ENCODE measurements around the gene HNRNPAB. TPM values are rescaled to one million over a fixed set of nuclear protein-coding genes. Genes with fewer than 3 reads are reported as not detected.
"Not testable (repeated sequence)": the region's sequence is repeated elsewhere in the genome, so short reads cannot be mapped to it uniquely, and the experiment has no call there.

The HNRNPAB gene
- total RNA-seq, 1 experiment from 2014 or later: 134 TPM

- no peaks in the 10 kb centered on the region for H3K36me3 ChIP-seq (replicated peaks; ENCODE audit: control insufficient read depth, insufficient read depth, low read length)
- DNase-seq: no peak
- H3K27me3 ChIP-seq (ENCODE audit: control insufficient read depth, insufficient read depth, low read length): no peaks in the 10 kb centered on the region
- H3K4me3 ChIP-seq (ENCODE audit: insufficient read depth, low read depth, low read length): no peak overlapping the region
Observed at GRCh38 chr5:178189433-178189832, 14.9 kb upstream of the HNRNPAB start.

GRCh38 chr5:178191661-178192060 lies 12.7 kb upstream of the HNRNPAB start:
- H3K4me3 ChIP-seq (ENCODE audit: insufficient read depth, low read depth, low read length): no peak overlapping the region
- no peak for DNase-seq
- no peaks in the 10 kb centered on the region for H3K27me3 ChIP-seq (ENCODE audit: control insufficient read depth, insufficient read depth, low read length)
- no peaks in the 10 kb centered on the region for H3K36me3 ChIP-seq (replicated peaks; ENCODE audit: control insufficient read depth, insufficient read depth, low read length)

GRCh38 chr5:178192244-178192643 lies 12.1 kb upstream of the HNRNPAB start:
- no peak for DNase-seq
- H3K4me3 ChIP-seq (ENCODE audit: insufficient read depth, low read depth, low read length): no peak overlapping the region
- H3K36me3 ChIP-seq (replicated peaks; ENCODE audit: control insufficient read depth, insufficient read depth, low read length): no peaks in the 10 kb centered on the region
- no peaks in the 10 kb centered on the region for H3K27me3 ChIP-seq (ENCODE audit: control insufficient read depth, insufficient read depth, low read length)

GRCh38 chr5:178192787-178193186 lies 11.5 kb upstream of the HNRNPAB start:
- no peak overlapping the region for H3K4me3 ChIP-seq (ENCODE audit: insufficient read depth, low read depth, low read length)

GRCh38 chr5:178193251-178193809 lies 11.0 kb upstream of the HNRNPAB start:
- no peaks in the 10 kb centered on the region for H3K27me3 ChIP-seq (ENCODE audit: control insufficient read depth, insufficient read depth, low read length)

More at GRCh38 chr5:178192787-178193186, 11.5 kb upstream of the HNRNPAB start:
- H3K36me3 ChIP-seq (replicated peaks; ENCODE audit: control insufficient read depth, insufficient read depth, low read length): no peaks in the 10 kb centered on the region
- no peaks in the 10 kb centered on the region for H3K27me3 ChIP-seq (ENCODE audit: control insufficient read depth, insufficient read depth, low read length)
- DNase-seq: no peak

GRCh38 chr5:178194026-178194425 lies 10.3 kb upstream of the HNRNPAB start:
- Histone ChIP-seq H3K4me3 (ENCODE audit: insufficient read depth, low read depth, low read length) (no peak overlapping the region), H3K36me3 (replicated peaks; ENCODE audit: control insufficient read depth, insufficient read depth, low read length) (no peaks in the 10 kb centered on the region), H3K27me3 (ENCODE audit: control insufficient read depth, insufficient read depth, low read length) (no peaks in the 10 kb centered on the region)
- DNase-seq: peak; percentile 54

More at GRCh38 chr5:178193251-178193809, 11.0 kb upstream of the HNRNPAB start:
- Histone ChIP-seq H3K36me3 (replicated peaks; ENCODE audit: control insufficient read depth, insufficient read depth, low read length) (no peaks in the 10 kb centered on the region), H3K4me3 (ENCODE audit: insufficient read depth, low read depth, low read length) (no peak overlapping the region)
- DNase-seq: no peak

GRCh38 chr5:178196281-178196812 lies 8.0 kb upstream of the HNRNPAB start:
- H3K4me3 ChIP-seq (ENCODE audit: insufficient read depth, low read depth, low read length): no peak overlapping the region

GRCh38 chr5:178196986-178197385 lies 7.3 kb upstream of the HNRNPAB start:
- H3K27me3 ChIP-seq (ENCODE audit: control insufficient read depth, insufficient read depth, low read length): no peaks in the 10 kb centered on the region; the same call in 1 of the 2 replicates
- H3K4me3 ChIP-seq (ENCODE audit: insufficient read depth, low read depth, low read length): no peak overlapping the region
- H3K36me3 ChIP-seq (replicated peaks; ENCODE audit: control insufficient read depth, insufficient read depth, low read length): no peaks in the 10 kb centered on the region
- DNase-seq: peak; percentile 72

More at GRCh38 chr5:178196281-178196812, 8.0 kb upstream of the HNRNPAB start:
- DNase-seq: peak; percentile 48
- Histone ChIP-seq H3K27me3 (ENCODE audit: control insufficient read depth, insufficient read depth, low read length) (no peaks in the 10 kb centered on the region), H3K36me3 (replicated peaks; ENCODE audit: control insufficient read depth, insufficient read depth, low read length) (no peaks in the 10 kb centered on the region)

GRCh38 chr5:178198151-178198550 lies 6.2 kb upstream of the HNRNPAB start:
- H3K36me3 ChIP-seq (replicated peaks; ENCODE audit: control insufficient read depth, insufficient read depth, low read length); DNase-seq; H3K27me3 ChIP-seq (ENCODE audit: control insufficient read depth, insufficient read depth, low read length); H3K4me3 ChIP-seq (ENCODE audit: insufficient read depth, low read depth, low read length): not testable (repeated sequence)

GRCh38 chr5:178198706-178199105 lies 5.6 kb upstream of the HNRNPAB start:
- H3K36me3 ChIP-seq (replicated peaks; ENCODE audit: control insufficient read depth, insufficient read depth, low read length): no peaks in the 10 kb centered on the region
- H3K4me3 ChIP-seq (ENCODE audit: insufficient read depth, low read depth, low read length): no peak overlapping the region
- H3K27me3 ChIP-seq (ENCODE audit: control insufficient read depth, insufficient read depth, low read length): no peaks in the 10 kb centered on the region; the same call in 1 of the 2 replicates
- no peak for DNase-seq

GRCh38 chr5:178199581-178200434 lies 4.5 kb upstream of the HNRNPAB start:
- Histone ChIP-seq H3K27me3 (ENCODE audit: control insufficient read depth, insufficient read depth, low read length) (no peaks in the 10 kb centered on the region; the same call in 1 of the 2 replicates), H3K4me3 (ENCODE audit: insufficient read depth, low read depth, low read length) (no peak overlapping the region), H3K36me3 (replicated peaks; ENCODE audit: control insufficient read depth, insufficient read depth, low read length) (no peaks in the 10 kb centered on the region)
- no peak for DNase-seq

GRCh38 chr5:178201221-178201926 lies 3.0 kb upstream of the HNRNPAB start:
- no peak for DNase-seq

GRCh38 chr5:178201927-178202235 lies 2.5 kb upstream of the HNRNPAB start:
- H3K36me3 ChIP-seq (replicated peaks; ENCODE audit: control insufficient read depth, insufficient read depth, low read length): peaks cover 15% of the 10 kb centered on the region
- DNase-seq: no peak
- no peaks in the 10 kb centered on the region; the same call in 1 of the 2 replicates for H3K27me3 ChIP-seq (ENCODE audit: control insufficient read depth, insufficient read depth, low read length)
- H3K4me3 ChIP-seq (ENCODE audit: insufficient read depth, low read depth, low read length): no peak overlapping the region

More at GRCh38 chr5:178201221-178201926, 3.0 kb upstream of the HNRNPAB start:
- Histone ChIP-seq H3K4me3 (ENCODE audit: insufficient read depth, low read depth, low read length) (no peak overlapping the region), H3K27me3 (ENCODE audit: control insufficient read depth, insufficient read depth, low read length) (no peaks in the 10 kb centered on the region; the same call in 1 of the 2 replicates), H3K36me3 (replicated peaks; ENCODE audit: control insufficient read depth, insufficient read depth, low read length) (peaks cover 10% of the 10 kb centered on the region)

GRCh38 chr5:178202541-178202940 lies 1.8 kb upstream of the HNRNPAB start:
- no peak for DNase-seq
- H3K36me3 ChIP-seq (replicated peaks; ENCODE audit: control insufficient read depth, insufficient read depth, low read length): peaks cover 22% of the 10 kb centered on the region
- H3K4me3 ChIP-seq (ENCODE audit: insufficient read depth, low read depth, low read length): no peak overlapping the region
- no peaks in the 10 kb centered on the region; the same call in 1 of the 2 replicates for H3K27me3 ChIP-seq (ENCODE audit: control insufficient read depth, insufficient read depth, low read length)
